Peyer's patch (tissue), 4 donors: ENCODE results near the gene RXRG.

ENCODE experiments used
- POLR2A ChIP-seq, 2 donors: fragments of 450-650 bp; IDR thresholded peaks; one replicate each; pipeline ENCODE4 v1.5.1; 2017; ENCODE audit warnings: antibody characterized with exemption in 2 of 2, mild to moderate bottlenecking in 2 of 2, moderate library complexity in 2 of 2
- TF ChIP-seq, protein P1 (sequence below), 6 experiments: fragments of 450-650 bp in 4 of 6; fragments of 200-600 bp in 2 of 6; sonication (generic) in 1 of 6; IDR thresholded peaks; one replicate each; pipeline ENCODE4 v1.5.1; 2017 to 2019; ENCODE audit warnings: antibody characterized with exemption in 6 of 6, mild to moderate bottlenecking in 3 of 6, moderate library complexity in 1 of 6

DNA sequence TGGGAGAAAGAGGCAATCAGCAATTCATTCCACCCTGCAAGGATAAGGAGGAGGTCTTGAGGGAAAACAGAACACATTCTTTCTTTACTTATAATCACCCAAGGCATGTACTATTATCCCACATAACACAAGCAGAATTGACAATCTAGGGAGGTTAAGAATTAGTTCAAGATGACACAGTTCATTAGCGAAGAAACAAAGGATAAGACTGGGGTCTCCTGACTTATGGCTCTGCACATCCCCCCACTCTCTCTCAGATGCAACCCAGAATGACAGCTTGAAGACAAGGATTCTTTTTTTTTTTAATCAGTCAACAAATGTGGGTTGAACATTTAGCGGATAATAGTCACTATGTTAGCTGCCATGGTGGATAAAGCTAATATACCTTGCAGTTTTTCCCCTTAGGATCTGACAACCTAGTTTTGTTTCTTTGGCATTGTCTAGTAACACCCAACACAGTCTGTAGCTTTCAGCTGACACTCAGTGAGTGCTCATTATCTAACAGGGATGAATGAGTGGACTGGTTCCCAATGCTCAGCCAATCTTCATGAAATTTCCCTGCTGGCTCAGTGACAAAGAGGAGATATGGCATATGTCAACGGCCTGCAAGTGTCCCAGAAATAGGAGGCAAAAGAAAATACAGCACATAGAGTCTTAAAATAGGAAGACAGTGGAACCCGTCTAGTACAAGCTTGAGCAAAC, 35.1 kb downstream of the RXRG start:
- TF ChIP-seq, protein P1, sequence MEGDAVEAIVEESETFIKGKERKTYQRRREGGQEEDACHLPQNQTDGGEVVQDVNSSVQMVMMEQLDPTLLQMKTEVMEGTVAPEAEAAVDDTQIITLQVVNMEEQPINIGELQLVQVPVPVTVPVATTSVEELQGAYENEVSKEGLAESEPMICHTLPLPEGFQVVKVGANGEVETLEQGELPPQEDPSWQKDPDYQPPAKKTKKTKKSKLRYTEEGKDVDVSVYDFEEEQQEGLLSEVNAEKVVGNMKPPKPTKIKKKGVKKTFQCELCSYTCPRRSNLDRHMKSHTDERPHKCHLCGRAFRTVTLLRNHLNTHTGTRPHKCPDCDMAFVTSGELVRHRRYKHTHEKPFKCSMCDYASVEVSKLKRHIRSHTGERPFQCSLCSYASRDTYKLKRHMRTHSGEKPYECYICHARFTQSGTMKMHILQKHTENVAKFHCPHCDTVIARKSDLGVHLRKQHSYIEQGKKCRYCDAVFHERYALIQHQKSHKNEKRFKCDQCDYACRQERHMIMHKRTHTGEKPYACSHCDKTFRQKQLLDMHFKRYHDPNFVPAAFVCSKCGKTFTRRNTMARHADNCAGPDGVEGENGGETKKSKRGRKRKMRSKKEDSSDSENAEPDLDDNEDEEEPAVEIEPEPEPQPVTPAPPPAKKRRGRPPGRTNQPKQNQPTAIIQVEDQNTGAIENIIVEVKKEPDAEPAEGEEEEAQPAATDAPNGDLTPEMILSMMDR (IDR thresholded peaks at IDR 0.05): no peak
- TF ChIP-seq POLR2A (IDR thresholded peaks at IDR 0.05): no peak
